GM19023 (cell line): ENCODE results near the gene GBX2.

Source experiments
- ATAC-seq: cut with Tn5 transposase; IDR thresholded peaks from one replicate; pipeline ENCODE4 v1.9.1; 2021; ENCODE audit warnings: mild to moderate bottlenecking, moderate library complexity; ENCODE audit not compliant: unreplicated experiment

GBX2 gene

DNA sequence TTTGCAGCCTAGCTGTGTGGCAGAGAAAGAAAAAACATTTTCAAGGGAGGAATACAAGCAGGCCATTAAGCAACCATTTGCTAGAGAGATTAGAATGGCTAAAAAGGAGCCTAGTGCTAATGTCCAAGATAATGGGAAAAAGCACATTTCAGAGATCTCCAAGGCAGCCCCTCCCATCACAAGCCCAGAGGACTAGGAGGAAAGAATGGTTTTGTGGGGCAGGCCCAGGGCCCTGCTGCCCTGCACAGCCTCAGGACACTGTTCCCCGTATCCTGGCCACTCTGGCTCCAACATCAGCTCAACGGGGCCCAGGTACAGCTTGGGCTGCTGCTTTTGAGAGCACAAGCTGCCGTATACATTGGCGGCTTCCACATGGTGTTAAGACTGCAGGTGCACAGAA, 16.5 kb upstream of the GBX2 start:
- ATAC-seq: no peak

DNA sequence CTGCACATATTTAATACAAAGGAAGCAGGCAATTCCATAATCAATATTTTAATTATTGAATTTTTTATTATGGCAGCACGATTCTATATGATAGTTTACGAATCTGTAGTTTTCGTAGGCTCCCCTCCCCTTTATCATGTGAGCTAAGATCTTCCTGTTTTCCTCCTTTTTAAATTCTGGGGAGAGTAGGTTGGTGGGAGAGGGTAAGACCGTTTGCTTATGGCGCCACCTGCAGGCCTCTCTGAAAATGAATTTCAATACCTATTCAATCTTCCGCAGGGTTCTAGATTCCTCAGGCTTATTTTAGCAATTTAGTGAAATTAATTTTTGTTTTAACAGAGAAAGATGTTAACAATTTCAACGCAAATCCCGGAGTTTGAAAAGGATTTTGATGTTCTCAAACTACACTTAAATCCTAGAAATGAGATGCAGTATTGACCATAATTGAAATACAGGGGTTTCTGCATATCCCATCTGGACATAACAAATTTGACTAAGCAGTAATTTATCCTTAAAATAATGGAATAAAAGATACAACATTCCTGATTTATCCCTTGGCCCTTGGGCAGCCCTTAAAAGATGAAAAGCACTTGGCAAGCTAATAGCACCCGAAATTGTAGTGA, 12.8 kb upstream of the GBX2 start:
- no peak for ATAC-seq

DNA sequence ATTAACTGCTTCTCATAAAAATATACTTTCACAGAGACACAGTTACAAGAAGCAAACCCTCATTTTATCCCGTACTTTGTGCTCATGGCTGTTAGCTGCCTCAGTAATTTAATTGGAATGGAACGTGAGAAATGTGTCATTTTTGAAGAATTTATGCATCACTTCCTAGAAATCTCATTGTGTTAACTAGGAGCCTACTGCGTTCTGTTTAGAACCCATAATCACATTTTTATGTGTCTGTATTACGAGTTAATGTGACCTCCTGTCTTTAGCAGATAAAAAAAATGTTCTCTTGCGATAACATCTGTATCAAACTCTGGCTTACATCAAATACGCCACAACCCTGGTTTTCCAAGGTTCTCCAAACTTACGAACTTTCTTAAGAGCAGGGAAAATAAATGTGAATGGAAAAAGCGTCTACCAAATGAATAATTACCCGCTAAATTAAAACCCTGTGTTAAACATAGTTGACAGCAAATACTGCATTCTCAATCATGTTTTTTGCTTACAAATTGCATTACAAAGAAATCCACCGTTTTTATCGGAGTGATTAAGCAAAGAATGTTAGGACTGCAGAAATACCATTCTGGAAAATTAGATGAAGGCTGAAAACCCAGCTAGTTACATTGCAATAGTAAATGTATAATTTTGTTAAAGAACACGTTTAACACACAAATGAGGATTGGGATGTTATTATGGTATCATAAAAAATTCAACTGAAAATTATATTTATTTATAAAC, 12.1 kb upstream of the GBX2 start:
- ATAC-seq: no peak

DNA sequence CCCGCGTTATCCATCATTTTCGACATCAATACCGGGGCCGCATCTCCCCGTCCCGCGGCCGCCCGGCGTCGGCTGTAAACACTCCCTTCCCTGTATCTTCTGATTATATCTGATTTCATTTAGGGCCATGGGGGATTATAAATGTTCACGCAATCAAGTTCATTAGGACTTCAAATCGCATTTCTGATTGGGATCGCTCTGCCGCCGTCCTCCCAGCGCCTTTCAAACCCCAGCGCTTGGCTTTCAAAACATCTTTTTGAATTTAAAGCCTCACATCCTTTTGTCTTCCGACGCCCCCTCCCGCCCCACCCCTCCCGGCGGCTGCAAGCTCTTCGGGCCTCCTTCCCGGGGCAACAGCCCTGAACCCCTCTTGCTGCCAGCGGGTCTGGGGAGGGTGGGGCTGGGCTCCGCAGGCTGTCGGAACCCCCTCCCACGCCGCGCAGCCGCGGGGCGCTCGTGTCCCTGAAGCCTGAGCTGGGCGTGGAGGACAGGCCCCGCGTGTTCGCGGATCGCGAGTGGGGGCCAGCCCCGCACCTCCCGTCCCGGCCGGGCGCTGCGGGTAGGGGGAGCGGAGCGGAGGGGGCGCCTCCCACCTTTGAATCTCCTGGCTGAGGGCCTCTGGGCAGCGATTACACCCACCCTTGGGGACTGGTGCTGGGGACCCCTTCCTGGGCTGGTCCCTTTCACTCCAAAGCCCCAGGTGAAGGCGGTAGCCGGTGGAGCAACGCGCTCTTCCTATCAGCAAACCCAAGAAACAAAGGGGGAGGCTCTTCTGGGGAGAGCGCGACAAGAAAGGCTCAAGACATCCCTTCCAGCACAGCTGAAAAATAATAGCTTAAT, 11.3 kb upstream of the GBX2 start:
- no peak for ATAC-seq

DNA sequence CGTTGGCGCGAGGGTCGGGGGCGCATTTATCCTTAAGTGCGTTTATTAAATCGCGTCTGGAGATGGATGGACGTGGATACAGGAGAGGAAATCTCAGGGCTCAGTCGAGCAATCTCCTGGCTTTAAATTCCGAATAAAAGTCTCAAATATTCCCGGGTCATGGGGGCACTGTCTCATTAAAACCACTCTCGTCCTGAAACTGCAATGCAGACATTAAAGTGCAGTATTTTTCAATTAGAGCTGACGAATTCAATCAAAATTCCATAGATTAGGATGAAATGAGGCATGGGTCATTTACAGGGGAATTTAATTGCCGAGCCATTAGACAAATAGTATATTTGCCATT, 10.7 kb upstream of the GBX2 start:
- ATAC-seq: no peak

DNA sequence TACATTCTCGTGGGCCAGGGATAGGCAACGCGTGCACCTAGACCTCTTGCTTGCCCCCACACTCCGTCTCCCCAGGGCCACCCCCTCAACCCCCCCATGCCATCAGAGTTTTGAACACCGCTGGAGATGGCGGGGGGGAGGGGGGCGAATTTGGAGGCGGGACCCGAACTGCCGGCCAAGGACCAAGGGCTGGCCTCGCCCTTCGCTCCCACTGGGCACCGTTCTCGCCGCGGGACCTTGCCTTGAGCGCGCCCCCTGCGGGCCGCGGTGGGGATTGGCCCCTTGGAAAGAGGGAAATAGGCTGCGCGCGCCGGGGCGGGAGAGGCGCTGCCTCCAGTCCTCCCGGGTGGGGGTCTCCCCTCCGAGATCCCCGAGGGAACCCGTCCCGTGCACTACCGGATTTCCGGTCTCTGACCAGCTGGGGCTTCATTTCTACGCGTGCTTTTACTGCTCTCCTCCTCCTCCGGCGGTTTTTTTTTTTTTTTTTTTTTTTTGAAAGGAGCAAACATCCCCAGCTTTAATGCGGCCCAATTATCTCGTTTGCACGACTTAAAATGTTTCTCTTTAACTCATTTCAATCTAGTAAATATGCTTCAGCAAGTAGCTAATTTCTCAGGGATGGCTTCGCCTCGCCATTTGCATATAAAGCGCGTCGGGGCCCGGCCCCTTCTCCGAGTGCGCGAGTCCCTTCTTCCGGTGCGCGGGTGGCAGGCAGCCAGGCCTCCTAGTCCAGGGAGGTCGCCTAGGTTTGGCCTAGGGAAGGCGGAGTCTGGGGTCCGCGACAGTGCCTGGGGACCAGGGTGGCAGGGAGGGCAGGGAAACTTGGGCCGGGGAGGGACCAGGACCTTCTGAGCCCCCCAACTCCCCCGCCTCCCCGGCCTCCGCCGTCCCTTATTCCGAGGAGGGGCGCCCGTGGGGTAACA, 10.0 kb upstream of the GBX2 start:
- ATAC-seq: no peak

DNA sequence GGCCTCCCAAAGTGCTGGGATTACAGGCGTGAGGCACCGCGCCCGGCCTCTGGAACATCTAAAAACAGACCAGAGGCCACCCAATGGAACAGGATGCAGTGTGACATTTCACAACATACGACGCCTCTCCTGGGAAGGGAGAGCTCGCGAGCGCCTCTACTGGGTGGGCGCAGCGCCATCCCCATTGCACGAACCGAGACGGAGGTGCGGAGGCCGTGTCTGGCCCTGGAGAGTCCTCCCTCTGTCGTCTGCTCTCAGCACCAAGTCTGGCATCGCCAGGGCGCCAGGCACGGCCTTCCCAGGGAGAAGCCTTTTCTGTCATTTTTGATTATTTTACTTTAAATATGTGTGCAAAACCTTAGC, 9.4 kb upstream of the GBX2 start:
- no peak for ATAC-seq

DNA sequence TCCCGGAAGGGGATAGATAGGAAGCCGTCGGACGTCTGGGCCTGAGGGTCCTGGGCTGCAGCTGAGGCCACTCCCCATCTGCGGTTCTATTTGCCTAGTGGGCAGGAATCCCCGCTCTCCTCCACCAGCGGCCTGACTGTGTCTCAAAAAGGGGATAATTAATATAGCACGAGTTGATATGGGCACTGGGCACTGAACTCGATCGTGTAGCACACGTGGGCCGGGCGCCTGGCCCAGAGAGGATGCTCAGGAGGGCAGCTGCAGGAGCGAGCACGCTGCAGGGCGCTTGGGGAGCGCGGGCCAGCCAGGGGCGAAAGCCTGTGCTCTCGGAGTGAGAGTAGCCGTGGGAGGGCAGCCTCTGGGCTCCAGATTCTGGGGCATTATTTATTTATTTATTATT, 8.8 kb upstream of the GBX2 start:
- no peak for ATAC-seq

DNA sequence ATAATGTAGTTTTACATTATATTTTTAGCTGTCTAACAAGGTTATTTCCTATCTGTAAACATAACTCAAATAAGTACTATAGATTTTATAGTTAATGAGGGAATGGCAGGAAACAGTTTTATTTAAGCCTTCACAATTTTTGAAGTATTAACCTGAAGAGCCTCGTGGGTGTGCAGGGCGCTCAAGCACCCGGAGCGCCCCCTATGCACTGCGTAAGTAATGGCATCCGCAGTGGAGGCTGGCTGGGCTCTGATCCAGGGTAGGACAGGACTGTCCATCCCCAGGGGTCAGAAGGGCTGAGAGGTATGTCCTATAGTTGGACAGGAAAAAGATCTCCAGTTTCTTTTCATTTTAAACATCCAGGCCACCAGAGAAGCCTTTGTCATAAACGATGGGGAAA, 8.2 kb upstream of the GBX2 start:
- no peak for ATAC-seq

DNA sequence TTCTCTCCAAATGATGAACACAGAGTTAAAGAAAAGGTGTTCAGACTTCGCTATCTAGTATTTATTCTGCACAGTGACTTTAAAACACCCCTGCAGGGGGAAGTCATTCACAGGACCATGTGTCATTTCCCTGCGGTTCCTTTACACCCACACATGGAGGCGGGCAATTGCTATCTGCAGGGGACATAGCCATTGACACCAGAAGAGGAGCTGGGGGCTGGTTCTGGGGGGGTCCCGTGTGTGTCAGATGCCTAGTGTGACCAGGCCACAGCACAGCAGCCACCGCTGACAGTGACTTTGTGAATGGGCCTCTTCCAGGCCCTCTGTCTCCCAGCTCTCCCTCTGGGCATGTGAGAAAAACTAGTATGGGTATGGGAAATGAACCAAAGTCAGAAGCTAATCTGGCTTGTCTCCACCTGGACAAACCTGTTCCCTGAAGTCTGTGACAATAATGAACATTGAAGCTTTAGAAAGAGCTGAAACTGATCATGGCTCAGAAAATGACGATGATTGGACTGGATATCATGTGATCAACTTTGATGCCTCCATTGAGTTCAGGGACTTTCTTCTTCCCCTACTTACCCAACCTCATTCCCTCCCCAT, 7.5 kb upstream of the GBX2 start:
- no peak for ATAC-seq

DNA sequence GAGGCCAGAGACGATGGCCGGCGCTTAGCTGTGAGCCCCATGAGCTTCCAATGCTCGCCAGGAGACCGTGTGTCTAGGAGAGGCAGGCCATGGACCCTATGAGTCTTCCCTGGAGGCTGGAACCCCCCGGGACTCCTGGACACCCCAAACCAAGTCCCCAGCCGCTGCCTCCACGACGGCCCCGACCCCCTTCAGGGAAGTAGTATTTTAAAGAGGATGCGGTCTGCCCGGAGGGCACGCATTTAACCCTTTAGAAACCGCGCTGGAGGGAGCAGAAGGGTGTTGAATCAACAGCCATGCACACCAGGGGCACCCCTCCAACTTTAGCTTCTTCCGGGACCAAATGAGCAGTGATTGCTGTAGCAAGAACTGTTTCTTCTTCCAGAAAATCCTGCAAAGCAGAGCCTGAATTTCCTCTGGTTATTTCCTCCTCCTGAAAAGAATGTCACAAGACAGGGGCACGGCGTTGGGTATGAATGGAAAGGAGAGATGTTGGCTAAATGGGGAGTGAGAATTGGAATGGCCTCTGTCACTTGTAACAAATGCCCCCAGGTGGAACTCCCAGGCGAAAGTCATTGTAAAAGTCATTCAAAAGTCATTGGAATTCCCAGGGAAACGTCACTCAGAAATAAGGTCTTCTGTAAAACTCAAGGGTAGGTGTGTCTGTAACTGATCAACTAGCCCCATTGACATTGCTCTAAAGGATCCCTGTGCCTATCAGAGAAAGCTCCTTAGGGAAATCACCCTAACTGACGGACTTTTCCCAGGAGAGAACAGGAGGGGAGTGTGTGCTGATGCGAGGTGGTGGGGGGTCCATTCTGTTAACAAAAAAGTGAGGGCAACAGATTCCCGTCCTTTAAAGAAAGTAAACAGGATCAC, 5.8 kb upstream of the GBX2 start:
- ATAC-seq: no peak

DNA sequence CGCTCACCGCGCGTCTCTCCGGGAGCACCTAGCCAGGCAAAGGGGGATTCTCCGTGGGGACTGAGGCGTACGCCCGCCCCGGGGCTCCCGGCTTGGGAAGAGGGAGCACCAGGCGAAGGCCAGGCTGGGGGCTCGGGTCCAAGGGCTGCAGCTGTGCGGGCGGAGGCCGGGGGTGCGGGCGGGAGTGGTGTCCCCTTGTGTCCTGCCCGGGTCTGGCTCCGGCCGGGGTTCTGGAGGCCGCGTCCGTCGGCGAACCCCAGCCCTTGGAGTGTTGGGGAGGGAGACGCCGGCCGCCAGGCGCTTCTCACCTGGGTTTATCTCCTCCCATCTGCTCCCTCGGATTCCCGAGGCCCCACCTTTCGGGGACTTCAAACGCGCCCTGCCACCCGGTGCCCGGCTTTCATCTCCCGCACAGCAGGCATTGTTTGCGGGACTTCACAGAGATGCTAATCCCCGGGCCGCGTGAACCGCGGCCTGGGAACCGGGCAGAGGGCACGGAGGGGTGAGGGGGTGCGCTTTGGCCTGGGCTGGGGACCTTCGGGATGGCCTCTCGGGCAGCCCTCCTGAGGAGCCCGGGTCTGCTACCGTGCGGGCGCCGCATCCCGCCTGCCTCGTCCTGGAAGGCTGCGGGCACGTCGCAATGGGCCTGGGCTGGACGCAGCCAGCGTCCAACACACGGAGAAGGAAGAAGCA, 5.0 kb upstream of the GBX2 start:
- ATAC-seq: no peak

DNA sequence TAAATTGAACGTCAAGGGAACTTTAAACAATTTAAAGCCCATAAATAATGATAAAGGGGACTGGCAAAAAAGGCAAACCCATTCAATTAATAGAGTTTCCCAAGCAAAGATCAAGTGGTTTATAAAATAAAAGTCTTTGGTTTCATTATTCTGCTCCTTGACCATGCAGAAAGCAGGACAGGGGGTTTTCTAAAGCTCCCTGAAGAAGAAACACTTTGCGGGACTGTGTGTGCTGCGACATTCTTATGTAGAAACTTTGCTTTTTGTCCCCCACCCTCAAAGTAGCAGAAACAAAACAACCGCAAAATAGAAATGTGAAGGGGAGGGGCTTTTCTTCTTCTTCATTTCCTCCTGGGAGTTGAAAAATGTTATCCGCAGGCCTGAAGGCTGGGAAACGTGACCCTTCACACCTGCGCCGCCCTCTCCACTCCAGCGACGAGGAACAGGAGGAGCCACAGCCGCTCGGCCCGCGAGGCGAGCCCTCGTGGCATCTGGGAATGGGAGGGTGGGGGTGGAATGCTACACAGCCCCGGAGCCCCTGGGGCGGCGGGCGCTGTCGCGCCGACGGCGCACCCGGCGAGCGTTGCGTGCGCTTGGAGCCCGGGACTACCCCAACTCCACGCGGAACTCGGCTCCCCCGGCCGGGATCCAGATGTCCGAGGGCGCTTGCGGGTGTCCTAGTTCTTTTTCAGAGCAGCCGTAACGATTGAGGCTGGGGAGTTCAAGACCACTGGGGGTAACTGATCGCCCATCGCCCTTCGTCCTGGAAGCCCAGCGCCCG, 4.3 kb upstream of the GBX2 start:
- ATAC-seq: no peak

DNA sequence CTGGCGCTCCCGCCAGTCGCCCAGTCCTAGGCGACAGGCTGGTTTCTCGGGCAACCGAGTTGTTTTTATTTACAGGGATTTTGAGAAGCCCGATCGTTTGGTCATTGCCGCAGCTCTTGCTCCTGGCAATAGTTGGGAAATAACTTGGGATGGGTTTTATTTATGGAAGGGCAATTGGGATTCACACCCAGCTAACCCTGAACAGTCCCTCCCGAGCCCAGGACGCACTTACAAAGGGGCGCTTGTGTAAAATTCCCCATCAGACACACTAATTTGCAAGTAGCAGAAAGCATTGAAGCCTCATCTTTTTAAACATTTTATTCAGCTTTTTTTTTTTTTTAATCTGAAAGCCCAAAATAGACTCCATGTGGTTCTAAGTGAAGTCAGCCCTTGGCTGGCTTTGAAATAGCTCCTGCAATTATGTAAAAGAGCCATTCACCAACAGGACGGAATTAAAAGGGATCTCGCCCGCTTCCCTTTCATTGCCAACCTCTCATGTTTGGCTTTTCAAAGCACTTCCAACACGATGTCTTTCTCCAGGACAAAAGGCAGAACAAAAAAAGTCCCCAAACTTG, 3.6 kb upstream of the GBX2 start:
- ATAC-seq: no peak

DNA sequence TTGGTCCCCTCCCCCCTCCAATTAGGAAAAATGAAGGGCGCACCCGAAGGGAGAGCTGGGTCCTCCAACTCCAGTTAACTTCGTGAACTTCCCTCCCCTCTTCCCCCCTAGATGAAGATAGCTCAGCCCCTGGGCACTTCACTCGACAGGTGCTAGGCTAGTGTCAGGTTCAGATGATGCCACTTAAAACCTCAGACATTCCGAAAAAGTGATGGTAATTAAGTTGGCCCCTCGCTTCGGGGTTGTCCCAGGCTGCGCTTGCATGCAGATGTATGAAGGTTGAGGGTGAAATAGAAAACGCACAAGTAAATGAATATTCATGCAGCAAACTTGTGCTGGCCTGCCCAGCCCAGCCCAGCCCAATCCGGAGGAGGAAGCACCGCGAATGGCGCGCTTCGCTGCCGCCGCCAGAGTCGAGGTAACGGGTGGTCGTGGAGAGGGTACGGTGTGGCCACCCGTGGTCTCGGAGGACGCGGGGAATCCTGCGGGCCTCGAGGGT, 3.0 kb upstream of the GBX2 start:
- no peak for ATAC-seq

DNA sequence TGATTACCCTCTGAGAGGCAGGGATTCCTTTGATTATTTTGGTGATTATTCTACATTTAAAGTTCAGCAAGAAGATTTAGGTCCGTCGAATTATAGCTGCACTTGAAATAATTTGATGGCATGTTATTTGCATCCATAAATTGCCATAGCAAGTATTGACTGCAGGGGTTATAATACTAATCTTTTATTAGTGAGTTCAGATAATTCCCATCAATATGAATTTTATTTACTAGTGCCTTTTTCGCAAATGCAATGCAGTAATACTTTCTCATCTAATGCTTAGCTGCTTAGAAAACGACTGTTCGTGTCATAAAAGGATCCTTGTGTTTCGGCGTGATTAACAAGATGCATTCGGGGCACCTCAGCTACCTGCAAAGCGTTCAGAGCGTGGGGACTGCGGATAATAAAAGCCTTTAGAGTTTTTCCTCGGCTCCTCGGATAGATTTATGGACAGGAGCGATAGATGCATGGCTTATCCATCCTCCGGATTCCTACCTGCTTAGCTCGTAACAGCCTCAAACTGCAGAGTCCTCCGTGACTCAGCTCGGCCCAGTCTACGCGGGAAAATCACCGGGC, 2.5 kb upstream of the GBX2 start:
- no peak for ATAC-seq

DNA sequence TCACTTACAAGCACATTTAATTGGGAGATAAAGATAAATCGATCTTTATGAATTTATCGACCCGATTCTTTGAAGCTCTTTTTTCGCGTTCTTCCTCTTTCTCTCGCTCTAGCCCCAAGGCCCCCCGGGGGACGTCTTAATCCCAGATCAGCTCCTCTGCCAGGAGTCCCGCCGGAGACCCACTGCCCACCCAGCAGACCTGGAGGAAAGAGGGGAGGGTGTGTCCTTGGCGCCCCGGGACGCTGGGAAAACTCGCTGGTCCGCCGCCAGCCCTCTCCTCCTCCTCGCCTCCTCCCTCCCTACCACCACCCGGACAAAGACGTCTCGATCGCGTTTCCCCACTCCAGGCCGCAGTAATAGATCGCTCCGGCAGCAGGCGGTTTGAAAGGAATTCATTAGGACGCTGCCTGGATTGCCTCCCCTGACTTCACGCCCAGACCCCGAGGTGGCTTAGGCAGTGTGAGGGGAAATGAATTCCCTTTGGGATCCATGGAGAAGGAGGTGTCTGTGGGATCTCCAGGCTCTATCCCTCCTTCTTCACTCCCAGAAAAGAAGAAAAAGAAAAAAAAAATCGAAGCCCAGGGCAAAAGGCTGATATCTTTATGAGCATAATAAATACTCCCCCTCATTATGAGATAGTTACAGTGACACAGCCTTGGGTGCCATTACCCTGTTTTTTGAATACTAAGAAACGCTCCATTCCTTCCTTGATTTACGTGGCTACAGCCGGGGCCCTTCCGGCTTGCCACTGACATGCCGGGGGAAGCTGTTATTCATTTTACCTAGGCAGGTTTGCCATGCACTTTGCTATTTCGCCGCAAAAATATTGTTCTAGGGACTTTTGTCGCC, 1.8 kb upstream of the GBX2 start:
- no peak for ATAC-seq
